ENCODE results near the gene SPDEF. TPM values are rescaled to one million over a fixed set of nuclear protein-coding genes. Genes with fewer than 3 reads are reported as not detected.

The SPDEF gene
- total RNA-seq, 2 experiments from 2014 or later = 0.33 TPM; not detected in 1

GRCh38 chr6:34517966-34518365 is 38.2 kb downstream of the SPDEF start:
- no peak overlapping the region for H3K4me3 Mint-ChIP-seq
- peaks cover 3% of the 10 kb centered on the region for H3K27me3 Mint-ChIP-seq
- ChIA-PET CTCF (interaction anchor here (1.7 kb wide), 1 partner anchor 9 kb away, joined by 4 read pairs; no protein-coding TSS in a partner anchor), POLR2A (no interaction called here)
- intact Hi-C loops (cut with micrococcal nuclease) = no loop called here
- H3K4me1 Mint-ChIP-seq (ENCODE audit: low read depth) = no peaks in the 10 kb centered on the region
- H3K36me3 Mint-ChIP-seq = no peaks in the 10 kb centered on the region
- no peaks in the 10 kb centered on the region for H3K9me3 Mint-ChIP-seq
- no peak overlapping the region for H3K27ac Mint-ChIP-seq
- no peak for DNase-seq

- Mint-ChIP-seq H3K36me3 (no peaks in the 10 kb centered on the region), H3K4me3 (no peak overlapping the region), H3K4me1 (ENCODE audit: low read depth) (no peaks in the 10 kb centered on the region), H3K27me3 (peaks cover 3% of the 10 kb centered on the region), H3K9me3 (no peaks in the 10 kb centered on the region), H3K27ac (no peak overlapping the region)
- DNase-seq = no peak
- ChIA-PET CTCF (interaction anchor here (1.7 kb wide), 1 partner anchor 10 kb away, joined by 4 read pairs; no protein-coding TSS in a partner anchor), POLR2A (no interaction called here)
- intact Hi-C loops (cut with micrococcal nuclease) = no loop called here
These were observed 38.7 kb downstream of the SPDEF start for GRCh38 chr6:34517461-34517881.

DNA sequence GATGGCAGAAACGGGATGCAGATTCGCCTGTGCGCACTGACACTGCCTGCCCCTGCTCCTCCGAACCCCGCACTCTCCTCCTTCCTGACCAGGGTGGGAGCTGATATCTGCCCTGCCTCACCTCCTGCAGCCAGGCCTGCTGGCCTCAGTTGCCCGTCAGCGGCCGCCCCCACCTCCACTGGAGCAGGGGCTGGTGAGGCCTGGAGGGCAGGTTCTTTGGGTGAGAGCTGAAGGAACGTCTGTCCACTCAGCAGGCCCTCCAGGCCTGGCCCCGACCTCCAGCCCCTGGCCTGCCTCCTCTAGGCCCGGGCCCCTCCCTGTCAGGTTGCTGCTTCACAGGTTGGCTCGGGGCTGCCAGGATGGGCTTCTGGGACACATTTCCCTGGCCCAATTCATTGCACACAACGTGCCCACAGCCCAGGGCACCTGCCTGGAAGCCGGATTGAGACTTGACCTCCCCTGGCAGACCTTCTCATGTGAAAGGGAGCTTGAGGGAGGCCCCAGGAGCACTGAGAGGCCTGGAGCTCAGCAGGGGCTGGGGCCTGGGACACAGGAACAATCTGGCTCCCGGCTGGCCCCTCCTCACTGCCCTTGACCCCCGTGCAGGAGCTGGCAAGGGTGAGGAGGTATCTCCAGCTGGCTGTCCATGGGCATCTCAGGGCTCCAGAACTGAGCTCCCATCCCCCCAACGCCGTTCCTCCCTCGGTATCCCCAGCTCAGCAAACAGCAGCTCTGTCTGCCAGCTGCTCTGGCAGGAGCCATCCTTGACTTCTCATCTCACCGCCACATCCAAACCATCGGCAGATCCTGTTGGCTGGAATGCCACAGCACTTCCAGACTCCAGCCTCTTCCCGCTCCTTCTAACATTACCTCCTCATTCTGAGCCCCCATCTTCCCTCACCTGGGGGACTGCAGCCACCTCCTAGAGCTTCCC is 39.5 kb downstream of the SPDEF start:
- Mint-ChIP-seq H3K9me3 (no peaks in the 10 kb centered on the region), H3K4me3 (no peak overlapping the region), H3K27me3 (peaks cover 3% of the 10 kb centered on the region), H3K4me1 (ENCODE audit: low read depth) (no peaks in the 10 kb centered on the region), H3K36me3 (no peaks in the 10 kb centered on the region), H3K27ac (no peak overlapping the region)
- ChIA-PET CTCF (interaction anchor here (1.7 kb wide), 1 partner anchor 11 kb away, joined by 4 read pairs; no protein-coding TSS in a partner anchor), POLR2A (no interaction called here)
- intact Hi-C loops (cut with micrococcal nuclease) = no loop called here
- DNase-seq = no peak

- intact Hi-C loops (cut with micrococcal nuclease) = no loop called here
- Mint-ChIP-seq H3K36me3 (no peaks in the 10 kb centered on the region), H3K4me1 (ENCODE audit: low read depth) (no peaks in the 10 kb centered on the region), H3K9me3 (no peaks in the 10 kb centered on the region), H3K27me3 (peaks cover 3% of the 10 kb centered on the region), H3K4me3 (no peak overlapping the region), H3K27ac (no peak overlapping the region)
- CTCF ChIA-PET = no interaction called here
- POLR2A ChIA-PET = no interaction called here
- no peak for DNase-seq
These were observed 40.4 kb downstream of the SPDEF start for GRCh38 chr6:34515473-34516387.

- Mint-ChIP-seq H3K4me3 (no peak overlapping the region), H3K27ac (no peak overlapping the region), H3K9me3 (peaks cover 6% of the 10 kb centered on the region), H3K36me3 (no peaks in the 10 kb centered on the region), H3K27me3 (peaks cover 3% of the 10 kb centered on the region), H3K4me1 (ENCODE audit: low read depth) (no peaks in the 10 kb centered on the region)
- ChIA-PET CTCF (no interaction called here), POLR2A (no interaction called here)
- intact Hi-C loops (cut with micrococcal nuclease) = no loop called here
- DNase-seq = no peak
These were observed 41.3 kb downstream of the SPDEF start for GRCh38 chr6:34514593-34515472.

DNA sequence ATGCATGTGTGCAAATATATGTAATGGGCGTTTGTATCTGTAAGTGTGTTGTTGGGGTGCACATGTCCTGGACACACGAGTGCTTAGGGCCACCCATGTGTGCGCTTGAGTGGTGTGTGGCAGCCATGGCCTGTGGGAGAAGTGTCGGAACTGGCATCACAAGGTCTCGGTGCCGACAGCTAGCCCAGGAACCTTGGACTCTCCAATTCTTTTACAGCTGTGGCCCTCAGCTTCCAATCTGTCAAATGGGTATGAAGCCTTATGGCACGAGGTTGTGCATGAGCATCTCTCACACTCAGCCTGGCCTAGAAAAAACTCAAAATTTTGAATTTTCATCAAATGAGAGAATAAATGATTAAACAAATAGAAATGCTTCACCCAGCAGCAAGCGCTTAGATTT is 42.0 kb downstream of the SPDEF start:
- intact Hi-C loops (cut with micrococcal nuclease) = no loop called here
- Mint-ChIP-seq H3K4me3 (no peak overlapping the region), H3K9me3 (peaks cover 6% of the 10 kb centered on the region), H3K4me1 (ENCODE audit: low read depth) (no peaks in the 10 kb centered on the region), H3K36me3 (no peaks in the 10 kb centered on the region), H3K27me3 (peaks cover 3% of the 10 kb centered on the region), H3K27ac (no peak overlapping the region)
- CTCF ChIA-PET = no interaction called here
- POLR2A ChIA-PET = no interaction called here
- DNase-seq = no peak

GRCh38 chr6:34513646-34514045 is 42.5 kb downstream of the SPDEF start:
- CTCF ChIA-PET = no interaction called here
- intact Hi-C loops (cut with micrococcal nuclease) = no loop called here
- Mint-ChIP-seq H3K27ac (no peak overlapping the region), H3K9me3 (peaks cover 6% of the 10 kb centered on the region), H3K4me3 (no peak overlapping the region), H3K4me1 (ENCODE audit: low read depth) (no peaks in the 10 kb centered on the region), H3K36me3 (no peaks in the 10 kb centered on the region), H3K27me3 (peaks cover 3% of the 10 kb centered on the region)
- DNase-seq = no peak
- POLR2A ChIA-PET = no interaction called here

- H3K27ac Mint-ChIP-seq = no peak overlapping the region
- peaks cover 6% of the 10 kb centered on the region for H3K9me3 Mint-ChIP-seq
- no peaks in the 10 kb centered on the region for H3K4me1 Mint-ChIP-seq (ENCODE audit: low read depth)
- no peak overlapping the region for H3K4me3 Mint-ChIP-seq
- no peaks in the 10 kb centered on the region for H3K36me3 Mint-ChIP-seq
- no peak for DNase-seq
- H3K27me3 Mint-ChIP-seq = peaks cover 3% of the 10 kb centered on the region
- ChIA-PET POLR2A (no interaction called here), CTCF (no interaction called here)
- intact Hi-C loops (cut with micrococcal nuclease) = no loop called here
These were observed 43.4 kb downstream of the SPDEF start for GRCh38 chr6:34512738-34513115.

DNA sequence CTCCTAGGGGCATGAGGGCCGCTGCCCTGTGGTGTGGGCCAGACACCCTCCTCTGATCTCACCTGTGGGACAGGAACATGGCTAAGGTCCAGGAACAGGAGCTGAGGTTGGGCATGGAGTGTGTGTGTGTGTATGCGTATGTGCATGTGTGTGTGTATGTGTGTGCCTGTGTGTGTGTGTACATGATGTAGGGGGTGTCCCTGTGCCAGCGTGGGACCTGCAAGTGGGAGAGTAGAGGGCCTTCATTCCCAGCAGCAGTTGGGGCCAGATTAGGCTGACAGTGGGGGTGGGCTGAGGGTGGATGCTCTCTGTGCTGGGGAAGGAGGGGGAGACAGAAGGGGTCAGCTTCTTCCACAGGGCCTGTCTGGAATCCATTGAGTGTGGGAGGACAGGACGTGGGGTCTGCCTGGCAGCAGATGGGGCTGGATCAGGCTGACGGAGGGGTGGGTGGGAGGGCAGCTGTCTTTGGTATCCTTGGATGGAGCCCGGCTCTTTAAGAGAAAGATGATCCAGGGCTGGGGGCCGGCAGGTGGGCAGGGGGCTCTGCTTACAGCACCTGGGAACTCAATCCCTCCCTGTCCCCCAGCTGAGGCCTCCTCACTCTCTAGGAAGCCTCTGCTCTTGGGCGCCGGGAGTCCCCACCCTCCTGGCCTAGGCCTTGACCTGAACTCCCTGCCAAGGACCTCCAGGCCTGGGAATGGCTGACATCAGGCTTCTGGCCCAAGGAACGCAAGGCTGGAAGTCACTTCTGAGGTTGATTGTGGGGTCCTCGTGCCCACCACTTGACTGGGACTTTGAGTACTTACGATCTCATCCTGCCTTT is 44.0 kb downstream of the SPDEF start:
- Mint-ChIP-seq H3K27ac (no peak overlapping the region), H3K9me3 (peaks cover 6% of the 10 kb centered on the region), H3K27me3 (peaks cover 2% of the 10 kb centered on the region), H3K4me1 (ENCODE audit: low read depth) (no peaks in the 10 kb centered on the region), H3K36me3 (no peaks in the 10 kb centered on the region), H3K4me3 (no peak overlapping the region)
- DNase-seq = no peak
- CTCF ChIA-PET = no interaction called here
- POLR2A ChIA-PET = no interaction called here
- intact Hi-C loops (cut with micrococcal nuclease) = no loop called here

GRCh38 chr6:34511214-34511914 is 44.8 kb downstream of the SPDEF start:
- CTCF ChIA-PET = no interaction called here

GRCh38 chr6:34510299-34510698 is 45.8 kb downstream of the SPDEF start:
- no peak for DNase-seq
- H3K4me1 Mint-ChIP-seq (ENCODE audit: low read depth) = no peaks in the 10 kb centered on the region
- no peak overlapping the region for H3K27ac Mint-ChIP-seq
- intact Hi-C loops (cut with micrococcal nuclease) = no loop called here
- peaks cover 6% of the 10 kb centered on the region for H3K9me3 Mint-ChIP-seq
- no peaks in the 10 kb centered on the region for H3K36me3 Mint-ChIP-seq
- H3K27me3 Mint-ChIP-seq = no peaks in the 10 kb centered on the region
- CTCF ChIA-PET = no interaction called here
- no peak overlapping the region for H3K4me3 Mint-ChIP-seq
- POLR2A ChIA-PET = no interaction called here

More at GRCh38 chr6:34511214-34511914, 44.8 kb downstream of the SPDEF start:
- intact Hi-C loops (cut with micrococcal nuclease) = no loop called here
- no peak overlapping the region for H3K27ac Mint-ChIP-seq
- H3K36me3 Mint-ChIP-seq = no peaks in the 10 kb centered on the region
- H3K27me3 Mint-ChIP-seq = no peaks in the 10 kb centered on the region
- no peak overlapping the region for H3K4me3 Mint-ChIP-seq
- H3K4me1 Mint-ChIP-seq (ENCODE audit: low read depth) = no peaks in the 10 kb centered on the region
- POLR2A ChIA-PET = no interaction called here
- H3K9me3 Mint-ChIP-seq = peaks cover 6% of the 10 kb centered on the region
- no peak for DNase-seq
